Hepatocyte (in vitro differentiated cells): ENCODE measurements around the gene GRIN3B. TPM values are rescaled to one million over a fixed set of nuclear protein-coding genes. Genes with fewer than 3 reads are reported as not detected.

Experiments used
- DNase-seq: peaks from one replicate; pipeline ENCODE4 v3.0.0-alpha.2; 2016; ENCODE audit warnings: low spot score
- H2AFZ ChIP-seq: fragments of 200-600 bp; sonication (generic); 2 replicates; pipeline ENCODE4 v1.6.0; 2016; ENCODE audit warnings: antibody characterized with exemption, mild to moderate bottlenecking
- H3K27ac ChIP-seq: fragments of 200-600 bp; sonication (generic); 2 replicates; pipeline ENCODE4 v1.5.1; 2016; ENCODE audit warnings: mild to moderate bottlenecking
- H3K27me3 ChIP-seq: fragments of 200-600 bp; sonication (generic); 2 replicates; pipeline ENCODE4 v1.6.1; 2016
- H3K36me3 ChIP-seq: fragments of 200-600 bp; sonication (generic); replicated peaks from 2 replicates; pipeline ENCODE4 v1.5.1; 2016; ENCODE audit warnings: low read depth; ENCODE audit not compliant: insufficient read depth
- H3K4me1 ChIP-seq: fragments of 200-600 bp; sonication (generic); 2 replicates; pipeline ENCODE4 v1.5.1; 2016; ENCODE audit warnings: mild to moderate bottlenecking, moderate library complexity; ENCODE audit not compliant: insufficient read depth
- H3K4me2 ChIP-seq: fragments of 200-600 bp; sonication (generic); 2 replicates; pipeline ENCODE4 v1.6.0; 2016
- H3K4me3 ChIP-seq: fragments of 200-600 bp; sonication (generic); 2 replicates; pipeline ENCODE4 v1.5.1; 2016; ENCODE audit warnings: mild to moderate bottlenecking
- H3K79me2 ChIP-seq: fragments of 200-600 bp; sonication (generic); 2 replicates; pipeline ENCODE4 v1.6.0; 2017; ENCODE audit warnings: mild to moderate bottlenecking
- H3K9me2 ChIP-seq: fragments of 200-600 bp; sonication (generic); replicated peaks from 2 replicates; pipeline ENCODE4 v1.6.0; 2017; ENCODE audit warnings: mild to moderate bottlenecking; ENCODE audit not compliant: insufficient read depth
- H3K9me3 ChIP-seq: fragments of 200-600 bp; sonication (generic); 2 replicates; pipeline ENCODE4 v1.5.1; 2016; ENCODE audit warnings: low read depth, mild to moderate bottlenecking
- H4K20me1 ChIP-seq: fragments of 200-600 bp; sonication (generic); 2 replicates; pipeline ENCODE4 v1.6.0; 2016; ENCODE audit warnings: mild to moderate bottlenecking; ENCODE audit not compliant: insufficient read depth, poor library complexity, severe bottlenecking
- CTCF ChIP-seq: fragments of 200-600 bp; sonication (generic); IDR thresholded peaks from 2 replicates; pipeline ENCODE4 v1.5.1; 2016; ENCODE audit warnings: antibody characterized with exemption, mild to moderate bottlenecking; ENCODE audit not compliant: poor library complexity
- EZH2 ChIP-seq: fragments of 200-600 bp; sonication (generic); IDR thresholded peaks from 2 replicates; pipeline ENCODE4 v1.6.1; 2016; ENCODE audit warnings: antibody characterized with exemption, mild to moderate bottlenecking, borderline replicate concordance
- EZH2phosphoT487 ChIP-seq: fragments of 200-600 bp; sonication (generic); IDR thresholded peaks from one replicate; pipeline ENCODE4 v1.6.1; 2018; ENCODE audit warnings: antibody characterized with exemption, mild to moderate bottlenecking, low read depth, moderate library complexity; ENCODE audit not compliant: unreplicated experiment, severe bottlenecking
- WGBS: methylation state at CpG from one replicate; pipeline ENCODE4 v1.1.6; 2016; ENCODE audit warnings: low lambda C conversion rate; ENCODE audit errors: missing lambda C conversion rate; 5-methylcytosine and 5-hydroxymethylcytosine counted together
- polyA plus RNA-seq: library from polyadenylated mRNA; unstranded; fragments of >200 nt; fragmentation: Nextera tagmentation; extraction: Ambion mirVana; gene quantifications from 2 replicates; pipeline ENCODE4 v1.2.1, GENCODE V29; 2016
- total RNA-seq: library from RNA; depleted of rRNA; stranded (reverse); fragments of >200 nt; gene quantifications from 2 replicates; pipeline ENCODE4 v1.2.3, GENCODE V29; 2014

The GRIN3B gene
- total and polyA plus RNA-seq, 2 experiments from 2014 or later: 0.30 to 0.48 TPM

- peak overlapping the region; percentile 37 for H3K27ac ChIP-seq
- peak overlapping the region; percentile 83 for H2AFZ ChIP-seq
- DNase-seq: peak; percentile 88
Observed at GRCh38 chr19:982567-983170, 17.6 kb upstream of the GRIN3B start.

GRCh38 chr19:984165-984967 is 15.9 kb upstream of the GRIN3B start, which contains the start of gene WDR18:
WDR18 (plus strand) TSS chr19:984345; CDS start chr19:984354, 9 bp downstream.
- no peaks in the 10 kb centered on the region for H3K9me3 ChIP-seq
- TF ChIP-seq EZH2 (no peak), EZH2phosphoT487 (no peak), CTCF (no peak)
- peak within 1 kb of the TSS; percentile 97 for H2AFZ ChIP-seq
- H3K4me3 ChIP-seq: peak within 1 kb of the TSS; percentile 98
- H3K9me2 ChIP-seq: no peaks in the 10 kb centered on the region
- peaks cover 16% of the 10 kb centered on the region for H3K79me2 ChIP-seq
- peak within 1 kb of the TSS; percentile 99 for H3K4me2 ChIP-seq
- H3K4me1 ChIP-seq: peaks cover 23% of the 10 kb centered on the region
- no peaks in the 10 kb centered on the region for H4K20me1 ChIP-seq
- H3K36me3 ChIP-seq: no peaks in the 10 kb centered on the region
- under 1% methylated on average over 58 of the region's 78 CpGs for whole genome bisulfite sequencing
- peak within 1 kb of the TSS; percentile 90 for H3K27ac ChIP-seq
- DNase-seq: peak; percentile 95
- H3K27me3 ChIP-seq: no peaks in the 10 kb centered on the region

More at GRCh38 chr19:982567-983170, 17.6 kb upstream of the GRIN3B start:
- H3K27me3 ChIP-seq: no peaks in the 10 kb centered on the region
- H3K4me1 ChIP-seq: peaks cover 26% of the 10 kb centered on the region
- no peaks in the 10 kb centered on the region for H3K36me3 ChIP-seq
- peak overlapping the region; percentile 99 for H3K4me2 ChIP-seq
- no peaks in the 10 kb centered on the region for H3K9me3 ChIP-seq
- H3K79me2 ChIP-seq: peaks cover 16% of the 10 kb centered on the region
- 2% methylated on average over 44 of the region's 46 CpGs for WGBS
- H4K20me1 ChIP-seq: no peaks in the 10 kb centered on the region
- H3K4me3 ChIP-seq: no peak overlapping the region
- no peaks in the 10 kb centered on the region for H3K9me2 ChIP-seq
- peak; percentile 76 for TF ChIP-seq CTCF
- TF ChIP-seq EZH2phosphoT487: no peak

GRCh38 chr19:986083-986482 is 14.1 kb upstream of the GRIN3B start:
- no peak overlapping the region for H2AFZ ChIP-seq

More at GRCh38 chr19:986083-986482, 14.1 kb upstream of the GRIN3B start:
- 99% methylated on average over 14 of the region's 14 CpGs for WGBS
- Histone ChIP-seq H3K4me3 (no peak overlapping the region), H3K4me2 (no peak overlapping the region), H3K27me3 (no peaks in the 10 kb centered on the region), H3K9me2 (no peaks in the 10 kb centered on the region), H3K79me2 (peaks cover 16% of the 10 kb centered on the region), H3K9me3 (no peaks in the 10 kb centered on the region), H4K20me1 (no peaks in the 10 kb centered on the region), H3K4me1 (peaks cover 12% of the 10 kb centered on the region), H3K36me3 (no peaks in the 10 kb centered on the region), H3K27ac (no peak overlapping the region)
- DNase-seq: no peak
- TF ChIP-seq EZH2phosphoT487 (no peak), EZH2 (no peak), CTCF (no peak)
